ENCODE results near the gene KCNH8. TPM values are rescaled to one million over a fixed set of nuclear protein-coding genes. Genes with fewer than 3 reads are reported as not detected.
A peak's percentile ranks its signal among the peaks of the same experiment; 100 is the strongest.
"Not testable (repeated sequence)": the region's sequence is repeated elsewhere in the genome, so short reads cannot be mapped to it uniquely, and the experiment has no call there.

Gene KCNH8
- polyA plus RNA-seq (ENCODE audit: insufficient read length in 4 of 4): 1 to 10 TPM; 1.2 to 2.2 (median 1.3) TPM

DNA sequence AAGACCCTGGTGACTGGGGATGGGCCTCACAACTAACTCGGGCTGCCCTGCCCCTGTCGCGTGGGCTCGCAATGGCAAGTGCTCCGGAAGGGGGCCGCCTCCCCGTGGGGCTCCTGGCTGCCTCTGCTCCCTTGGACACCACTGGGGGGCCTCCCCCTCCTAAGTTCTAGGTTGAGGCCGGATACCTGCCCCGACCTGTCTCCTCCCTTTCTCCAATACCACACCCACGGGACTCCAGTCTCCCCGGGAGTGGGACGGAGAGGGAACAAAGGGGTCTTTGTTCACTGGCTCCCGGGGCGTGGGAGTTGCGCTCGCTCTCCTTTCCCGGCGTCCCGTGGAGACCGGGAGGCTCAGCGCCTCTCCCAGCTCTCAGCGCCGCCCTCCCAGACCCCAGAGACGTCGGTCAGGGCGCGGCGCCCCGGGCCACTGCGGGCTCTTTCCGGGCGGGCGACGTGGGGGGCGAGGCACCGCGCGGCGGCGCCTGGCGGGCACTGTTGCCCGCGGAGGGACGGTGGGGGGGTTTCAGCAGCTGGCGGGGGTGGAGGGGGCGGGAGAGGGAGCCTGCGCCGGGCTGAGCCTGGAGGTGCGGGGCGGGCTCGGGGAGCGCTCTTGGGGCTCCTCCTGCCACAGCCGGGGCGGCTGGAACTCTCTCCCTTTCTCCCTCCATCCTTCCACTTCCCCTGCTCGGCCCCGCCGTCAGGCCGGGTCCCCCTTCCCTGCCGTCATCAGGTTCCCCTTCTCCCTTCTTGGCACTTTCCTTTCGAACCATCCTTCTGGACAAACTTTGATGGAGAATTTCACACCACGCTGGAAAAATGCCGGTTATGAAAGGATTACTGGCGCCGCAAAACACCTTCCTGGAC lies at the start of gene KCNH8:
TSS of gene KCNH8 (plus strand) at position 606 of the 863 bp plus-strand sequence. CDS start at position 816, 210 bp downstream.
- DNase-seq (ENCODE audit: low read depth in 4 of 4, low spot score in 3 of 4): peak in 1 of 4 donors; percentile 19

DNA sequence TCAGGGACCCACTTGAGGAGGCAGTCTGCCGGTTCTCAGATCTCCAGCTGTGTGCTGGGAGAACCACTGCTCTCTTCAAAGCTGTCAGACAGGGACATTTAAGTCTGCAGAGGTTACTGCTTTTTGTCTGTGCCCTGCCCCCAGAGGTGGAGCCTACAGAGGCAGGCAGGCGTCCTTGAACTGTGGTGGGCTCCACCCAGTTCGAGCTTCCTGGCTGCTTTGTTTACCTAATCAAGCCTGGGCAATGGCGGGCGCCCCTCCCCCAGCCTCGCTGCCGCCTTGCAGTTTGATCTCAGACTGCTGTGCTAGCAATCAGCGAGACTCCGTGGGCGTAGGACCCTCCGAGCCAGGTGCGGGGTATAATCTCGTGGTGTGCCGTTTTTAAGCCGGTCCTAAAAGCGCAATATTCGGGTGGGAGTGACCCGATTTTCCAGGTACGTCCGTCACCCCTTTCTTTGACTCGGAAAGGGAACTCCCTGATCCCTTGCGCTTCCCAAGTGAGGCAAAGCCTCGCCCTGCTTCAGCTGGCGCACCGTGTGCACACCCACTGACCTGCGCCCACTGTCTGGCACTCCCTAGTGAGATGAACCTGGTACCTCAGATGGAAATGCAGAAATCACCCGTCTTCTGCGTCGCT lies 45.5 kb upstream of the KCNH8 start:
- DNase-seq (ENCODE audit: low read depth in 4 of 4, low spot score in 3 of 4): not testable (repeated sequence)

DNA sequence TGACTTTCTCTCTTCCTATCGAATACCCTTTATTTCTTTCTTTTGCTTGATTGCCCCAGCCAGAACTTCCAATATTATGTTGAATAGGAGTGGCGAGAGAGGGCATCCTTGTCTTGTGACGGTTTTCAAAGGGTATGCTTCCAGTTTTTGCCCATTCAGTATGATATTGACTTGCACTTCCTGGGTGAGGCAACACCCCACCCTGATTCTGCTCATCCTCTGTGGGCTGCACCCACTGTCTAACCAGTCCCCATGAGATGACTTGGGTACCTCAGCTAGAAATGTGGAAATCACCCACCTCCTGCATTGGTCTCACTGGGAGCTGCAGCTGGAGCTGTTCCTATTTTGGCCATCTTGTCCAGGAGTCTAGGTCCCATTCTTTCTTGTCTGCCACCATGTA lies 44.8 kb upstream of the KCNH8 start:
- no peak for DNase-seq (ENCODE audit: low read depth in 4 of 4, low spot score in 3 of 4)

DNA sequence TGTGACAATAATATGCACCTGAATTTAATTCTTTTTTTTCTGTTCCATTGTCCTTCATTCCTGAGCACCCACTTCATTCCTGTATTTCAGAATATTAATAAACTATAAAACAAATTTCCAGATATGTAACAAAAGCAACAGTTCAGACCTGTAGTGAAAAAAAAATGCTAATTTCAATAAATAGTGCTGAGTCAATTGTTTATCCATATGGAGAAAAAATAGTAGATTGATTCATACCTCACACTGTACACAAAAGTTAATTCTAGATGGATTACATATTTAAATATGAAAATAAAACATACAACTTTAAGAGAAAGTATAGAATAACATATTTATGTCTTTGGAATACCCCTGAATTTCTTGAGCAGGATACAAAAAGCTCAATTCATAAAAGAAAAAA lies 43.9 kb upstream of the KCNH8 start:
- DNase-seq (ENCODE audit: low read depth in 4 of 4, low spot score in 3 of 4): no peak

DNA sequence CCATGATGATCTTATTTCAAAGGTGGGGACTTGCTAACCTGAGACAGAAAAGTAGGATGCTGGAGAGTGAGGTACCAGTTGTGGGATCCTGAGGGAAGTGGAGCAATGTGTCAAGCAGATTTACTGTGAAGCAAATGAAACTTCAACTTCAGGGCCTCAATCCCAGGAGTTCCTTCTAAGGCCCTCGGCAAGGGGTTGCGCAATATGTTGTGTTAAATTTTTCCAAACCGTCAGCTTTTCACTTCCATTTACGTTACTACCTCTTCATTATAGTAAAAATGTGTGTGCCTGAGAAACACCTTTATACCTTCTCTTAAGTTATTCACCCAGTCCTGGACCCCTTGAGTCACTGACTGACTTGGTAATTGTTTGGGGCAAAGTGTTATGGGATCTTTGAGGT lies 42.5 kb upstream of the KCNH8 start:
- DNase-seq (ENCODE audit: low read depth in 4 of 4, low spot score in 3 of 4): no peak

DNA sequence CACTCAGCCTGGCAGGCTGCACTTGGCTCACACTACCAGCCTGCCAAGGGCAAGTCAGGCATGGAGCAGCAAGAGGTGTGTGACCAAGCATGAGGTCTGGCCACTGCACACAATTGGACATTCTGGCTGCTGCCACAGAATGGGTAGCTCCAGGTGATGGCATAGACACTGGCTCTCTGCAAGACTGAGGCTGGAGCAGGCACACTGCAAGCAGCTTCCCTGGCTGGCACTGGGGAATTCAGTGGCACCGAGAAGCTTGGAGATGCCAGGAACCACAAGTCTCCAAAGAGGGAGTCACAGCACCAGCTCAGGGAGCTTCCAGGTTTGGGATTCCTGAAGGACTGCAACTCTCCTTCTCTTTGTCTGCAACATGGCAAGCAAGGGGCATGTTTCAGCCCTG lies 42.0 kb upstream of the KCNH8 start:
- no peak for DNase-seq (ENCODE audit: low read depth in 4 of 4, low spot score in 3 of 4)

DNA sequence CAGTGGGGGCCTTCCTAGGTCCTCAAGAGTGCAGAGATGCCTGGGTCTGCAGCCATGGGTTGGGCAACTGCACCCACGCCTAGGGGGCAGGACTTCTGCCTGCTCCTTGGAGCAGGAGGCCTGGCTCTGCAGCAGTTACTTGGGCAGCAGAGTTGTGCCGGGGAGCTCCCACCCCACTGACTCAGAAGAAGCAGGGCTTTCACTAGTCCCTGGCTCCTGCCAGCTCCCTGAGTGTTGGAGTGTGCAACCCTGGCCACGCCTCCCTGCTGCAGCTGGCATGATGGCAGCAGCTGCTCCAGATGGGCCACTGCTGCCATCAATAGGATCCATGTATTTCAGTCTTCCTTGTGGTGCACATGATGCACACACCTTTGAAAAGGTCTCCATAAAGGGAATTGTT lies 40.6 kb upstream of the KCNH8 start:
- no peak for DNase-seq (ENCODE audit: low read depth in 4 of 4, low spot score in 3 of 4)

DNA sequence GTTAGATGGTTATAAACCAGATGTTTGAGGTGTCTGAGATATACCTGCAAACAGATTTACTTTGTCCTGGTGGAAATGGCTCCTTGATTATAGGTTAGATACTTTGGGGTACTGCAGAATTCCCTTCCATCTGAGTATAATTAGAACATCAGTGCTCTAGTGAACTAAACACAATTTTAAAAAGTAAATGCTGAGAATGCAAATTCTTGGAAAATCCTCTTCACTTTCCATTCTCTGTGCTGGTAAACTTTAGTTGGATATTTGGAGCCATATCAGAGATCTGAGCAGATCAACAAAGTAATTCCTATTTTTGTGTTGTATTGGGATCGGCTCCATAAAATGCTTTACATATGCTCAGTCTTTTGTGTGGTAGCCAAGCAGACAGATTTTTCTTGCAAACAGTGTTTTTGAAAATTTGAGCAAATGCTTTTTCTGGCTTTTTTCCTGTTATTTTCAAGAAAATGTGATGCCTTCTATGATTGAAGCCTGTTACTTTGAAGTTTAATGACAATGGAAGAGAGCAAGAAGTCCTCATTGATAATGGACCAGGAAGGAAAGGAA lies 37.9 kb upstream of the KCNH8 start:
- DNase-seq (ENCODE audit: low read depth in 4 of 4, low spot score in 3 of 4): no peak

DNA sequence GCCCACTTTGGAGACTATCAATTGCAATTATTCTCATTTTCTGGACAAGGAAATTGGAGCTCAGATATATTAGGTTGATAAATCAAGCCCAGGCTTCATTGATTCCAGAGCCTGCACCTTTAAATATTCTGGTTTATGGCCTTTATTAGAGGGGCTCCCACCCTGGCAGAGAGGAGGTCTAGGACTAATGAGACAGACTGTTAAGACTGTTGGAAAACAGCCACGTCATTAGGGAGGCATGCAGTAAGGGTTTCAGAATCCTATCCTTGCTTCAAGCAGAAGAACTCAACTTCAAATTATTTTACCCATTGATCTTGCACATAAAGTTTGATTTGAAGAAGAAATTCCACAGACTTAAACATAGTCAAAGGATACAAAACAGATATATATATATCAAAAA lies 33.8 kb upstream of the KCNH8 start:
- DNase-seq (ENCODE audit: low read depth in 4 of 4, low spot score in 3 of 4): no peak

DNA sequence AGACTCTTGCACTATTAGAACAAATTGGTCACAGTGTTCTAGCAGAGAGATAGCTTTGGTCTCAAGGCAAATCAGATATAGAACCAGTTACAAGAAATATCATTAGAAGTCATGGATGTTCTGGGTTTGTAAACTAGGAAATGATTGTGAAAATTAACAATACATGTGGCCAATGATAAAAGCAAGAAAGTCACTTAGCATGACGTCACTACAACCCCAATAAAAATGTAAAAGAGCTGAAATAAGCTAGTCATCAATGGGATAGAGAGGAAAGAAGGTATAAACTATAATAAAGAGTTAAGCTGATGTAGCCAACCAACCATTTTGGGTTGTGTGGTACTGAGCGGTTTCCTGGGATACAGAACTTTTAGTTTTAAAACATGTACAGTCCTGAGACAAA lies 32.1 kb upstream of the KCNH8 start:
- no peak for DNase-seq (ENCODE audit: low read depth in 4 of 4, low spot score in 3 of 4)

DNA sequence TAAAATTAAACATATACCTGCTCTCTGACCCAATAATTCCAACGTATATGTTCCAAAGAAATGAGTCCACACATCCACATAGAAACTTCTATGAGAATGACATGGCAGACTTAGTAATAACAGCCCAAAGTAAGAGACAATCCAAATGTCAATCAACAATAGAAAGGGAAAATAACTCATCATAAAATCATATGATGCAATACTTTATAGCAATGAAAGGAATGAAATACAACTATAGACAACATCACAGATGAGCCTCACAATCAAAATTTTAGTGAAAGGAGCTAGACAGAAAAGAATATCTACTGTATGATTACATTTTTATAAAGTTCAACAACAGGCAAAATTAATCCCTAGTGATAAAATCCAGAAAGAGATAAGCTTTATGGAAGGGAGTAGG lies 23.6 kb upstream of the KCNH8 start:
- no peak for DNase-seq (ENCODE audit: low read depth in 4 of 4, low spot score in 3 of 4)

DNA sequence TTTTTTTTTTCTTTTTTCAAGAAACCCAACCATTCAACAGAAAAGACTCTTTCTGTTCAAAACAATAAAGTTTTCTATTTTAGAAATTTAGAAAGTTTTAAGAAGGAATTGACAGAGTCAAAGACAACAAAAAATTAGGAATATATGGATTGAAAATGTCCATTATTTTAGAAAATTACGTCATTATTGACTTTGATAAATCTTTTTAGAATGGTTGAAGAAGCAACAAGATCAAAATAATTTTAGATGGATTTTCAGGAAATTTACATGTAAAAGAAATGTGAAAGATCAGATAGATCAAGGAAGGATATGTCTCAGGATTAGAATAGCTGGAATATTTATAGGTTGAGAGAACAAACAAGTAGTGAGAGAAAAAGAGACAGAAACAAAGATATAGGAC lies 8.4 kb upstream of the KCNH8 start:
- no peak for DNase-seq (ENCODE audit: low read depth in 4 of 4, low spot score in 3 of 4)

DNA sequence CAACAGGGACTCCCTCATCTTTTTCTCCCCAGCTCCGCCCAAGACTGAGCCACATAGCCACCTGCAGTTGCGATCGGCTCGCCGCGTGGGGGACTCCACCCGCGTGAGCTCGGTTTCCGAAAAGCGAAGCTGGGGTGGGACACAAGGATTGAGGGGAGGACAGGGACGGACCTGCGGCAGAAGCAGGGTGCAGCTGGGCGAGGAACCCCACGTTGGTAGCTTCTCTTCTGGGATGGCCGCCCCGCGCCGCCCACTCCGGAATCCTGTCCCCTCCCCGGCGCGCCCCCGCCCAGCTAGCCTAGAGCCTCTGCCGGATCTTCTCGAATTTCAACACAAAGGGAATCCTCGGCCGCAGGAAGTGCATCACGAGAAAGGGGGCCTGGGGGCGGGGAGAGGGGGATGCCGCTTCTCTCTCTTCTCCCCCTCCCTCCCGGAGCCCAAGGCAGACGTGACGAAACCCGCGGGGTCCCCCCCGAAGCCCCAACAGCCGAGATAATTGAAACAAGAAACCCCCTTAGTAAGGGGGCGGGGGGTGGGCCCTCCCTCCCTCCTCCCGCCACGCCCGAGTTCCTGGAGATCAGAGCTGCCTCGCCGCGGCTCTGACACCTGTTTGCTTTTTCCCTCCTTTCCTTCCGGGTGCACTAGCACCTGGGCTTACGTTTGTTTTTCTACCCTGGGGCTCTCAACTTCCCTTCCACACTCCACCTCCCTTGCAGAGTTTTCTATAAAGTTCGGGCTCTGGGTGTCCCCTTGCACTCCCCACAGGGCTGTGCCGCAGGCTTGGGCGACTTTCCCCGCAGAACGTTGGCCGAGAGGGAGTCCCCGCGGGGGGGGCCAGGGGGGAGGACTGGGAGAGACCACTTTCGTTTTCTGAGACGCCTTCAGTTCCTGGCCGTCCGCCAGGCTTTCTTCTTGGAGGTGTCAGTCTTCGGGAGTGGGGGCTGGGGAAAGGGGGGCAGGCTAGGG lies 1.3 kb upstream of the KCNH8 start:
- peak; percentile 67 to 77 (median 71) for DNase-seq (ENCODE audit: low read depth in 4 of 4, low spot score in 3 of 4)

DNA sequence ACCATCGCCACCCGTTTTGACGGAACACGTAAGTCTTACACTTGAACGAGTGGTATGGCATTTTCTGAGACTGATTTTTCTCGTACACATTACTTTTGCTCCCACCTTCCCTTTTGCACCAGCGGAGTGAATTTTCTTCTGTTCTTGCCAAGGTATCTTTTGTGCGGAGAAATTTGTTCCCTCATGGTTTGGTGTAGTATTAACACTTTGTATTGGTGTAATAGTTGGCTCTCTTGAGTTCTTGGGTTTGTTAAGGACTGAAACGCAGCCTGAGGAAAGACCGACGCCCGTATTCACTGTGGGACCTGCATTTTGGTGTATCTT lies 420 bp downstream of the KCNH8 start:
- DNase-seq (ENCODE audit: low read depth in 4 of 4, low spot score in 3 of 4): no peak

DNA sequence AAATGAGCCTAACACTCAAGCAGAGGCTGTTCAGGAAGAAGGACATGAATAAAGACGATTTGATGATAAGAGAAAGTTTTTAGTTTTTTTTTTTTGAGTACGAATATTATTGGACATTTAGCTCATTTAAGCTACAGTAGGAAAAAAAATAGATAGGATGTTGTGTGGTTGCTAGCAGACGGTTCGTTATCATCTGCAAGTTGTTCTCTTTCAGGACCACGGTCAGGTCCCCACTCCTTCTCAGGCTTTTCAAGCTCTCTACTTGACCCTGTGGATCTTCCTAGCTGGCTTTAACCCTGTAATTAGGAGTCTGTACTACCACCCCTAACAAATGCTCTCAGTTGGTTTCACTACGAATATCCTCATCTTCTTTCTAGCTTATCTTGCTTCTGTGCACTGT lies 1.1 kb downstream of the KCNH8 start:
- peak in 3 of 4 donors; percentile 42 to 44 (median 42) for DNase-seq (ENCODE audit: low read depth in 4 of 4, low spot score in 3 of 4)

DNA sequence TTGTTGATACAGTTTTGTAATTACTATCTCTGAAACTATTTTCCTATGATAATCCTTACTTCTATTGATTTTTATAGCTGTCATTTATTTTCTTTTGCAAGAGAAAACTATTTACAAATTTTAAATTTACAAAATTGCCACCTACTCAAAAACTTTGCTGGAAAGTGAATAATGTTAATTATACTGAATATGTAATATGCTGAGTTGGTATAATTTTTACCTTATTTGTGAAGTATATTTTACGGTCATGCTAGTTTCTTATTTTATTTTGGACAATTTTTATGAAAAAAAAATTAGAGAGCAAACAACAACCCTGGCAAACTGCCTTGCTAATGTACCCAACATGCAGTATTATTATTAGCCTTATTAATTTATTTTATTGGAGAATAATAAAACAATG lies 2.9 kb downstream of the KCNH8 start:
- no peak for DNase-seq (ENCODE audit: low read depth in 4 of 4, low spot score in 3 of 4)

DNA sequence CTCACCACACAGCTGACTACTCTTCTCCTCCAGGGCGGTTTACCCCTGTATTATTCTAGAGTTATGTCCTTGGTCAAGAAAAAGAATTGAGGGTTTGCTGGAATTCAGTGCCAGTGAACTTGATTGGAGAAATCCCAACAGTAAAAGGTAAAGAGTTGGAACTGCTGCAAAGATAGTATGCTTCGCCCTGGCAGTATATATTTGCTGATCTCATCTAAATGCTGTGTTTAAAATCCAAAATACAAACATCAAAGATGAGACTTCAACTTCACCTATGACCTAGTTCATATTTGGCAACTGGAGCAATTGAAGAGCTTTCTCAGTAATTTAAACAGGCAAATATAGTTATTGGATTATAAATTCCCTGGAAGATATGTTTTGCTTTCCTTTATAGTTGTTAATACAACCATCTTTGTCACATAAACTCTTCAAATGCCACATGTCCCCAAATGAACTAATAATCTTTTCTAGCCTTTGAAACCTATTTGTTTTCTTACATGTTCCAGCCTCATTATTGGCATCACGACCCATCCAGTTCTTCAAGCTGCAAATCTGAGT lies 6.5 kb downstream of the KCNH8 start:
- no peak for DNase-seq (ENCODE audit: low read depth in 4 of 4, low spot score in 3 of 4)

DNA sequence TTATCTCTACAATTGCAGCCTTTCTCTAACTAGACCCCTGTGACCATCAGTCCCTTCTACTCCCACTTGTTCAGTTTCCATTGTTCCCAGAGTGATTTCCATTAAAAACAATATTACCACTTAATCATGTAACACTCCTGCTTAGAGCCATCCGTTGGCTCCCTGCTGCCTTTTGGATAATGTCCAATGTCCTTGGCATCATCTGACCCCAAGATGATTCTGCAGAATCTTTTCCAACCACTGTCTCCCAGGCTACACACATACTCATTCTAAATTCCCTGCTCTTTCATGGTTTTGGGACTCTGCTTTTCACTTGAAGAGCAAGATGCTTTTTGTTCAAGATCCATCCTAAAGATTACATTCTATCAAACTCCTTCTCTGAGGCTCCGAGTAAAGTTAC lies 7.1 kb downstream of the KCNH8 start:
- no peak for DNase-seq (ENCODE audit: low read depth in 4 of 4, low spot score in 3 of 4)

DNA sequence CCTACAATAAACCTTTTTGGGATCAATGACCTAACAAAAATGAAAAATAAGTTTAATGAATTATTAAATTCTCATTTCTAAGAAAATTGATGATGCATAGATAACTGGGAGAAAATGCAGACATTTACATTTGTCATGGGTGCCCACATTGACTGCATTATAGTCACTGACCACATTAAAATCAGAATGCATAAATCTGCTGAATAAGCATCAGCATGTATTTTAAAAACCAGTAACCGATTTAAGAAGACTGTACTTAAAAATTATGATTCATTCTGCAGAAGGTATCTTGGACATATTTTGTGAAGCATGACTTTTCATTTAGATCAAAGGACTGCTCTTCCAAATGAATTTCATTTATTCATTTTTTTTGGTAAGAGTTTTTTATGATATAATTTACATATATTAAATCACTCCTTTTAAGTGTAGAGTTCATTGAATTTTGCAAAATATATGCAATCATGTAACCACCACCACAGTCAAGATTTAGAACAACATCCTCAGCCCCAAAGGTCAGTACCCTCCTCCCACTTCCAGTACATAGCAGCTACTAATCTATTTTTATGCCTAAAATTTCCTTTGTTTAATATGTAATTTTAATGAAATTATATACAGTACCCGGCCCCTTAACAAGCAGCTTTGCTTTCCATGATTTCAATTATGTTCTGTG lies 11.8 kb downstream of the KCNH8 start:
- no peak for DNase-seq (ENCODE audit: low read depth in 4 of 4, low spot score in 3 of 4)

DNA sequence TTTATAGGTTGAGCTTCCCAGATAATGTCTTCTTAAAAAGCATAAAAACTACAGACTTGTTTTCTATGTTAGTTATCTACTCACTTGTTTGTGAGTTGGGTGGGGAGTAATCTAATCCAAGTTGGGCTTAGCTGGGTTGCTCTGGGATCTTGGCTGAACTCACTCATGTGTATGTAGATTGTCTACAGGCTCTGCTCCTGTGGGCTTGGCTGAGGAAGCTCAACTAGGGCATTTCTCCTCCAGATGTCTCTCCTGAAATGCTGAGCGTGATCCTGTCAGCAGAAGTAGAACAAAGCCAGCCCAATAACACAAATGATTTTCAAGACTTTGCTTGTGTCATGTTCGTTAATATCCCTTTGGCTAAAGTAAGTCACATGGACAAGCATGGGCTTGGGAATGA lies 17.3 kb downstream of the KCNH8 start:
- no peak for DNase-seq (ENCODE audit: low read depth in 4 of 4, low spot score in 3 of 4)

Measured in left renal pelvis (tissue), 4 donors.